OCI-LY3 (cell line): ENCODE results near the gene CD109.

ENCODE experiments used
- CTCF ChIP-seq: fragments of 200-600, 300-600 bp; sonication (generic); IDR thresholded peaks from 2 replicates; pipeline ENCODE4 v1.5.1; 2014; ENCODE audit warnings: antibody characterized with exemption, low read length, low read depth
- EZH2phosphoT487 ChIP-seq: fragments of 200-600 bp; shearing (Covaris generic); IDR thresholded peaks from 2 replicates; pipeline ENCODE4 v1.6.1; 2018; ENCODE audit warnings: antibody characterized with exemption, mixed run types, low read depth

GRCh38 chr6:73743556-73743955, 47.6 kb downstream of the CD109 start:
- no peak for TF ChIP-seq CTCF
- no peak for TF ChIP-seq EZH2phosphoT487
